GM10248 (cell line): ENCODE data around the gene RIBC1.
"Not testable (repeated sequence)": the region's sequence is repeated elsewhere in the genome, so short reads cannot be mapped to it uniquely, and the experiment has no call there.

ENCODE experiments used
- CTCF ChIA-PET: fragments of 300-600 bp; sonication (Branson Sonifier 250); formaldehyde crosslinking; extraction: SDS; loops from one replicate; lab custom pipeline; 2021; ENCODE audit warnings: antibody characterized with exemption; lab: Yijun Ruan, JAX
- POLR2A ChIA-PET: fragments of 350-650 bp; sonication (Branson Sonifier 250); formaldehyde crosslinking; extraction: SDS; loops from one replicate; lab custom pipeline; 2020; ENCODE audit warnings: antibody characterized with exemption; lab: Yijun Ruan, JAX
- DNase-seq: peaks from one replicate; pipeline ENCODE4 v3.0.0; 2012; ENCODE audit errors: extremely low spot score
- CTCF ChIP-seq: IDR thresholded peaks from 2 replicates; pipeline ENCODE4 v1.5.1; 2012; ENCODE audit warnings: mild to moderate bottlenecking, low read depth; ENCODE audit errors: extremely low read depth, missing control alignments, control extremely low read depth

The RIBC1 gene

GRCh38 chrX:53412446-53412845 is 10.2 kb upstream of the RIBC1 start:
- CTCF ChIA-PET, result interaction anchor here (0.9 to 1.6 kb wide), 3 partner anchors 10 to 99 kb away, joined by 3 to 6 read pairs (median 3); partner anchors contain the start of genes RIBC1 and SMC1A
- no peak for TF ChIP-seq CTCF
- POLR2A ChIA-PET, result no interaction called here
- no peak for DNase-seq

GRCh38 chrX:53420351-53420750 is 2.3 kb upstream of the RIBC1 start:
- CTCF ChIA-PET, DNase-seq, POLR2A ChIA-PET: not testable (repeated sequence)

- TF ChIP-seq CTCF, result no peak
- ChIA-PET CTCF (no interaction called here), POLR2A (no interaction called here)
- DNase-seq, result no peak
Observed at GRCh38 chrX:53421125-53421524, 1.5 kb upstream of the RIBC1 start.

GRCh38 chrX:53421772-53422085 is 944 bp upstream of the RIBC1 start:
- no peak for TF ChIP-seq CTCF
- ChIA-PET POLR2A (interaction anchor here (1.6 kb wide), 1 partner anchor 15 kb away, joined by 4 read pairs; no protein-coding TSS in a partner anchor), CTCF (interaction anchor here (2.3 to 3.2 kb wide), 4 partner anchors 15 to 109 kb away, joined by 8 to 24 read pairs (median 10); no protein-coding TSS in a partner anchor)
- DNase-seq, result no peak

GRCh38 chrX:53422086-53422860 is 400 bp upstream of the RIBC1 start, which contains the start of gene SMC1A:
TSS of gene SMC1A (minus strand) at chrX:53422654. CDS start at chrX:53422600, 54 bp downstream.
- no peak for TF ChIP-seq CTCF
- CTCF ChIA-PET, result interaction anchor here (1.0 to 3.2 kb wide), 6 partner anchors 10 to 138 kb away, joined by 3 to 24 read pairs (median 9); no protein-coding TSS in a partner anchor
- POLR2A ChIA-PET, result interaction anchor here (0.5 to 1.6 kb wide), 3 partner anchors 14 to 616 kb away, joined by 3 to 5 read pairs (median 4); partner anchors contain the start of gene HUWE1
- DNase-seq, result peak; percentile 97

- CTCF ChIA-PET, result interaction anchor here (1.5 kb wide), 1 partner anchor 53 kb away, joined by 4 read pairs; no protein-coding TSS in a partner anchor
- no peak for TF ChIP-seq CTCF
- DNase-seq, result no peak
- POLR2A ChIA-PET, result no interaction called here
Observed at GRCh38 chrX:53429755-53430154, 7.1 kb downstream of the RIBC1 start.

- DNase-seq, result no peak
- ChIA-PET CTCF (no interaction called here), POLR2A (no interaction called here)
- no peak for TF ChIP-seq CTCF
Observed at GRCh38 chrX:53430231-53430630, 7.6 kb downstream of the RIBC1 start.
